NCI-H526 treated with DMSO at 0.1 percent for 48 hours (cell line): ENCODE results near the gene CD68.
"Not testable (repeated sequence)": the region's sequence is repeated elsewhere in the genome, so short reads cannot be mapped to it uniquely, and the experiment has no call there.

Source experiments
- DNase-seq: peaks from one replicate; lab custom pipeline; 2025; lab: John Stamatoyannopoulos, UW

The CD68 gene

GRCh38 chr17:7613769-7614424, 34.5 kb downstream of the CD68 start:
- DNase-seq = no peak

DNA sequence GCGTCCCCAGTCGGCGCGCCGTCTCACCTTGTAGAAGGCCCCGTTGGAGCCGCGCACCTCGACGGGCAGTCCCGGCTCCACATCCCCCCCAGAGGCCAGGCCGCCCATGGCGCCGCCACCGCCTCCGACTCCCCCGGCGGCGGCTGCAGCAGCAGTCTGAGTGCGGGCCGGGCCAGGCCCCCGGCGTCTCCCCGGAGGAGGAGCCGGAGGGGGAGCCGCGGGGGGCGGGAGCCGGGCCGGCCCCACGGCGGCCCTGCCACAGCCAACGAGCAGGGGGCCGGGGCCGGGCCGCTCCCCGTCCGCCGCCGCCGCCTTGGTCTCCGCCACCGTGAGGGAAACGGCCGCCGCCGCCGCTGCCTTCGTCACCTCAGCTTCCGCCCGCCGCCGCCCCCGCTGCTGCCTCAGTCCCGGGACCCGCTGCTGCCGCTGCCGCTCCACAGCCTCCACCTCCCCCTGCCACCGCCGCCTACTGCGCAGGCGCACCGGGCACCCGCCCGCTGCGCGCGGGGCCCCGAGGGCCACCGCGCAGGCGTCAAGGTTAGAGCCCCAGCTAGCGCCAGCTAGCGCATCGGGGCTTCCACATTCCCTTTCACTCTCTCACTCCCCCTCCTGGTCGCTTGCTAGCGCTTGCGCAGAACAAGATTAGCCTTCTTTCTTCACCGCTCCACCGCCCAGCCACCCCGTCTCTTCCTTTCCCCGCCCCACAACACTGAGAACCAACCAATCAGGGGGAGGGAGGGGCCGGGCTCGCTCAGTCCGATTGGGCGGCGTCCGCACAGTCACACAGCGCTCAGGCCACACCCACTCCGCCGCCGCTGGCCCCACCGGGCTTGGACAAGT, 35.2 kb downstream of the CD68 start, which contains the start of gene FXR2:
FXR2 (minus strand) TSS at position 473 of the 840 bp plus-strand sequence; CDS start at position 108, 365 bp downstream.
- DNase-seq = peak; percentile 99

GRCh38 chr17:7615265-7615747, 35.9 kb downstream of the CD68 start:
- DNase-seq = no peak

- no peak for DNase-seq
Observed at GRCh38 chr17:7618608-7619007, 39.2 kb downstream of the CD68 start.

- DNase-seq = no peak
Observed at GRCh38 chr17:7620835-7621234, 41.4 kb downstream of the CD68 start.

DNA sequence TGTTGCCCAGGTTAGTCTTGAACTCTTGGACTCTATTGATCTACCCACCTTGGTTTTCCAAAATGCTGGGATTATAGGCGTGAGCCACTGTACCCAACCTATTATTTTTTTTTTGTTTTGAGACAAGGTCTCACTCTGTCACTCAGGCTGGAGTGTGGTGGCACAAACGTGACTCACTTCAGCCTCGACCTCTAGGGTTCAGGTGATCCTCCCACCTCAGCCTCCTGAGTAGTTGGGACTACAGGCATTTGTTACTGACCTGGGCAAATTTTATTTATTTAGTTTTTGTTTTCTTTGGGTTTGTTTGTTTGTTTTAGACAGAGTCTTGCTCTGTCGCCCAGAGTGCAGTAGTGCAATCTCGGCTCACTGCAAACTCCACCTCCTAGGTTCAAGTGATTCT, 44.2 kb downstream of the CD68 start:
- no peak for DNase-seq

- not testable (repeated sequence) for DNase-seq
Observed at GRCh38 chr17:7625749-7626148, 46.3 kb downstream of the CD68 start.

- DNase-seq = no peak
Observed at GRCh38 chr17:7626307-7626706, 46.9 kb downstream of the CD68 start.

DNA sequence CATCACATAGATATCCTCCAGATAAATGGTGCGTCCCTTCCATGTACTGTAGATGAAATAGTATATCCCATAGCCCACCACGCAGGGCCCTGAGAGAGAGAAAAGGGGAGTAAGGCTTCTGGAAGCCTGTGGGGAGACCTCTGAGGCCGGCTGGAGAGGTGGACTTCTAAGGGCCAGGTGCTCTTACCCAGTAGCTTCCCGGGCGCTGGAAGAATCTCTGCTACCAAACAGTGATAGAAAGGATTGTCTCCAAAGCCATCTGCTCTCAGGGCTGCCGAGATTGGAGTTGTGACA, 47.5 kb downstream of the CD68 start:
- no peak for DNase-seq

GRCh38 chr17:7627250-7628121, 48.0 kb downstream of the CD68 start, which contains the start of gene SAT2:
SAT2 (minus strand) TSS chr17:7627821; CDS start chr17:7627635, 186 bp downstream.
- DNase-seq = peak; percentile 69

DNA sequence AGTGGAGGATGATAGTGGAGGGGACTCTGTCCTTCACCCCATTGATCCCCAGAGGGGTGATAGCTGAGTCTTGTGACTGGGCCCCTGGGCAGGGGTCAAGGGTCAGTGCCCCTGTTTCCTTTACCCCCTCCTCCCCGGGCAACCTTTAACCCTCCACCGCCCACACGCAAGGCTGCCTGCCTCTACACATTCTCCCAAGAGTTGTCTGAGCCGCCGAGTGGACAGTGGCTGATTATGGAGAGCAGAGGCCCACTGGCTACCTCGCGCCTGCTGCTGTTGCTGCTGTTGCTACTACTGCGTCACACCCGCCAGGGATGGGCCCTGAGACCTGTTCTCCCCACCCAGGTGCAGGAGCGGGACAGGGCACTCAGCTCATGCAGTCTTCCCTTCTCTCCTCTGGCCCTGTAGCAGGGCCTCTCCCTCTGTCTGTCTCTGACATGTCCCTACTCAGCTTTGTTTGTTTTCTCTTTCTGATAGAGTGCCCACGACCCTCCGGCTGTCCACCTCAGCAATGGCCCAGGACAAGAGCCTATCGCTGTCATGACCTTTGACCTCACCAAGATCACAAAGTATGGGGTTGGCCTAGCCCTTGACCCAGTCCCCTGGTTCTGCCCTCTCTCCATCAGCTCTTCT, 50.6 kb downstream of the CD68 start, which contains the start of gene SHBG:
SHBG (plus strand) TSS at position 197 of the 633 bp plus-strand sequence; CDS start at position 235, 38 bp downstream.
- no peak for DNase-seq
